HT-29 (cell line): ENCODE data around the gene PQBP1. TPM values are rescaled to one million over a fixed set of nuclear protein-coding genes. Genes with fewer than 3 reads are reported as not detected.
A peak's percentile ranks its signal among the peaks of the same experiment; 100 is the strongest.

Experiments
- DNase-seq: peaks from one replicate; pipeline ENCODE4 v3.0.0-alpha.2; 2015; ENCODE audit warnings: low spot score
- total RNA-seq: library from RNA; depleted of rRNA; stranded (reverse); fragments of >200 nt; shearing (Covaris generic); gene quantifications from 2 replicates; pipeline ENCODE4 v1.2.3, GENCODE V29; 2014

Gene PQBP1
- total RNA-seq, 1 experiment from 2014 or later, result 86.3 TPM

- DNase-seq, result no peak
These were observed 3.3 kb downstream of the PQBP1 start for GRCh38 chrX:48901069-48901468.

- DNase-seq, result no peak
These were observed 4.4 kb downstream of the PQBP1 start for GRCh38 chrX:48902135-48902534.

GRCh38 chrX:48902776-48903175 lies 5.0 kb downstream of the PQBP1 start:
- no peak for DNase-seq

- DNase-seq, result no peak
These were observed 5.6 kb downstream of the PQBP1 start for GRCh38 chrX:48903290-48903689.

GRCh38 chrX:48904180-48904579 lies 6.5 kb downstream of the PQBP1 start:
- DNase-seq, result no peak

- no peak for DNase-seq
These were observed 6.9 kb downstream of the PQBP1 start for GRCh38 chrX:48904626-48905025.

- no peak for DNase-seq
These were observed 7.5 kb downstream of the PQBP1 start for GRCh38 chrX:48905090-48905790.

GRCh38 chrX:48908600-48908999 lies 10.9 kb downstream of the PQBP1 start:
- DNase-seq, result no peak

- DNase-seq, result no peak
These were observed 12.1 kb downstream of the PQBP1 start for GRCh38 chrX:48909703-48910294.

- peak; percentile 48 for DNase-seq
These were observed 13.2 kb downstream of the PQBP1 start for GRCh38 chrX:48910926-48911411.

- peak; percentile 89 for DNase-seq
These were observed 13.9 kb downstream of the PQBP1 start, which contains the start of gene SLC35A2 for GRCh38 chrX:48911412-48912182. Gene SLC35A2 (minus strand): TSS chrX:48911646. CDS start chrX:48911636, 10 bp downstream.

GRCh38 chrX:48913605-48914366 lies 16.1 kb downstream of the PQBP1 start:
- DNase-seq, result no peak

GRCh38 chrX:48914593-48915493 lies 17.1 kb downstream of the PQBP1 start:
- no peak for DNase-seq

GRCh38 chrX:48917139-48918001 lies 19.6 kb downstream of the PQBP1 start:
- peak; percentile 93 for DNase-seq

- no peak for DNase-seq
These were observed 20.5 kb downstream of the PQBP1 start for GRCh38 chrX:48918301-48918642.

- DNase-seq, result peak; percentile 90
These were observed 21.1 kb downstream of the PQBP1 start, which contains the start of gene PIM2 for GRCh38 chrX:48918643-48919340. Gene PIM2 (minus strand): TSS chrX:48919024. CDS start chrX:48918834, 190 bp downstream.

- no peak for DNase-seq
These were observed 21.7 kb downstream of the PQBP1 start for GRCh38 chrX:48919360-48919841.

- DNase-seq, result no peak
These were observed 22.4 kb downstream of the PQBP1 start for GRCh38 chrX:48919947-48920717.
